AG08395 (cell line): ENCODE results near the gene IQGAP2.

ENCODE experiments used
- DNase-seq: peaks from one replicate; pipeline ENCODE4 v3.0.0; 2012; ENCODE audit warnings: mixed read lengths, low spot score

IQGAP2 gene

DNA sequence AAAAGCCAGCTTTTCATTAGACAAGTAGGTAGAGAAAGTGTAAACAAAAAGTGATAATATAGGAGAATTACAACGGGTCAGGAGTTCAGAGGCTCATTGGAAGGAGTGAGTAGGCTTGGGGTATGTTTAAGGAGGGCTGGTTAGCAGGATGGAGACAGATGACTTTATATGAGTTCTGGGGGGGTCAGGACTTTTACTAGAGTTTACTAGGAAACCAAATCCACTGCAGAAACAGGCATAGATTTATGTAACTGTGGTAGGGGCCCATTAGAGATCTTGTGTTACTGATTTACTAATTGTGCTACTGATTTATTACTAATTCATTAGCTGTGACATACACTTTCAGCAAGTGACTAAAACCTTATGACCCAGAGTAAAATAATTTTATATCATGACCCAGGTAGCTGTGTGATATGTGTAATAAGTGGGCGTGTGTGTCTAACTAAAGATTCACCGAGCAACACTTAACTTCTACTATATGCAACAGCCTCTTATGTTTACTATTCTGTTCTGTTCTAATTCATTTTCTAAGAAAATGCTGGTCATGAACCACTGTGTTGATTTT lies 73.5 kb downstream of the IQGAP2 start:
- DNase-seq: no peak

DNA sequence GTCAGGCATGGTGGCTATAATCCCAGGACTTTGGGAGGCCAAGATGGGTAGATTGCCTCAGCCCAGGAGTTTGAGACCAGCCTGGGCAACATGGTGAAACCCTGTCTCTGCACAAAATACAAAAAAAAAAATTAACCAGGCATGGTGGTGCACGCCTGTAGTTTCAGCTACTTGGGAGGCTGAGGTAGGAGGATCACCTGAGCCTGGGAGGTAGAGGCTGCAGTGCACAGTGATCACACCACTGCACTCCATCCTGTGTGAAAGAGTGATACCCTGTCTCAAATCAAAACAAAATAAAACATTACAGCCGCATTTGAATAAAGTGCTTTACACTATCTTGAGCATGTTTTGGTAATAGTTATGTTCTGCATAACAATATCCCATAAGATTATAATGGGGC lies 74.0 kb downstream of the IQGAP2 start:
- DNase-seq: no peak

DNA sequence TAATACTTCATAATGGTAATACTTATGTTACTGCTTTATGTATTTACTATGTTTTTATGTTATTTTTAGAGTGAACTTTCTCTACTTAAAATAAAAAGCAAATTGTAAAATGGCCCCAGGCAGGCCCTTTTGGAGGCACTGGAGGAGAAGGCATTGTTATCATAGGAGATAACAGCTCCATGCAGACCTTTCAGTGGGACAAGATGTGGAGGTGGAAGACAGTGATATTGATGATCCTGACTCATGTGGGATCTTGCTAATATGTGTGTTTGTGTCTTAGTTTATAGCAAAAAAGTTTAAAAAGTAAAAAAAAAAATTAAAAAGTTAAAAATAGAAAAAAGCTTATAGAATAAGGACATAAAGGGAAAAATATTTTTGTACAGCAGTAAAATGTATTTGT lies 74.5 kb downstream of the IQGAP2 start:
- DNase-seq: no peak

GRCh38 chr5:76479281-76479680 lies 76.2 kb downstream of the IQGAP2 start:
- no peak for DNase-seq

GRCh38 chr5:76479973-76480667 lies 77.0 kb downstream of the IQGAP2 start:
- DNase-seq: no peak

DNA sequence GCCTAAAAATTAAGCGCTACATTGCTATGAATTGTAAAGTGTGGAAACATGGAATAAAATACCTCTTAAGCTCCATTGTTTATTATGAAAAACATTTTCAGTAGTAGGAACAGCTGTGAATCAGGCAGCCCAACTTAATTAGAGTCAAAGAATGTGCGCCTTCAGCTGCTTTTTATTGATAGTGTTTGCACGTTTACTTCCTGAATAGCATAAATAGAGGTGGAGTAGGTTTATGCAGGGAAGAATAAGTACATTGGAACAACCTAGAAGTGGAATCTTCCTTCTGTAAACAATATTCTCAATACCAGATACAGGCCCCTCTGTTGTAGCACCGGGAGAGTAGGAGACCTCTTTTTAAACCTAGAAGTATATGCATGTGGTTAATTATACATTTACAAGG lies 79.9 kb downstream of the IQGAP2 start:
- DNase-seq: no peak

- DNase-seq: no peak
Observed at GRCh38 chr5:76483433-76483832, 80.3 kb downstream of the IQGAP2 start.

GRCh38 chr5:76483881-76484280 lies 80.8 kb downstream of the IQGAP2 start:
- DNase-seq: no peak

DNA sequence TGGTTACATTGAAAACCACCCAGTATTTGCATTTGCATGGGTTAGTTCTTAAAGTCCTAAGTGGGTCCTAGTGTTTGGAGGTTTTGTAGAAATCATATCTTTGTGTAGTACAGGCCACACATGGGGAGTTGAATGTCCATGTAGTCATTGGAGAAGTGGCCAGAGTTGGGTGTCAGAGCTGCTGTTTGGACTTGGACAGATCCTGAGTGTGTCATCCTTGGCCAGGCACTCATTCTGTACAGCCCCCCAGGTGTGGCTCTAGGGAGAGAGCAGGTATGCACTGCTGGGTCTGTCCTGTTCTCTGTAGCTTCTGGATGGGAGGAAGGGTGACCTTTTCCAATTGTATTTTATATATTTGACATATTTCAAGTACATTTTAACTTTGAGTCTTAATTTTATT lies 82.4 kb downstream of the IQGAP2 start:
- no peak for DNase-seq

DNA sequence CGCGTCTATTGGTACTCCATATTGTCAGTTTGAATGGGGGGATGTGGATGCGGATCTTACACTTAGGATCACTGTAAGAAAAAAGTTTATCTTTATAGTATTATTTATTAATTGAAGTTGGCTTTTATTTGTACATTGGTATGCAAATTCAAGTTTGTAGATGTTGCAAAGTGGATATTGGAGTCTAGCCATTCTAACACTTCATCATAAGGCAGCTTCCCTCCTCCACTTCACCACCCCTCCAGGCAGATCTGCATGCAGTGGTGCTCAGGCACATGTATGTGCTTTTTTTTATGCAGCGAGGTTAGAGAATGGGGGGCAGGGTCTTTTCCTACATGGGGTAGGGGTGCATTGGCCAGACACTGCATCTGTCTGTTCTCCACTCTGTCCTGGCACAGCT lies 84.3 kb downstream of the IQGAP2 start:
- no peak for DNase-seq

DNA sequence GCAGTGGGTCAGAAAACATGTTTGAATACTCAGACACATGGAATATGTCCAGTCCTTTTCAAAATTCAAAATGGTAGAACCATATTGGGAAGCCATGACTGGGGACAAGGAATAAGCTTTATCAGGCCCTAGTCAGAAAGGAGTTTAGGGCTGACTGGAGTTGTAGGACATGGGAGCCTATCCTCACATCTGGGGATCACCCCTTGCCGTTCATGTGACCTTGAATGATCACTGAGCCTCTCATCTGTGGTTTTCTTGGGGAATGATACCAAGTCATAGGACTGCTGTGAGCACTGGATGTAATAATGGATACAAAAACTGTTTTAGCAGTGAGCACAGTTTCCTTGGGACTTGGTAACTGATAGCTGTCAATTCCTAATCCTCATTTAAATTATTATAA lies 84.7 kb downstream of the IQGAP2 start:
- DNase-seq: no peak

- DNase-seq: no peak
Observed at GRCh38 chr5:76488969-76489368, 85.9 kb downstream of the IQGAP2 start.

- no peak for DNase-seq
Observed at GRCh38 chr5:76489877-76490688, 87.0 kb downstream of the IQGAP2 start.

DNA sequence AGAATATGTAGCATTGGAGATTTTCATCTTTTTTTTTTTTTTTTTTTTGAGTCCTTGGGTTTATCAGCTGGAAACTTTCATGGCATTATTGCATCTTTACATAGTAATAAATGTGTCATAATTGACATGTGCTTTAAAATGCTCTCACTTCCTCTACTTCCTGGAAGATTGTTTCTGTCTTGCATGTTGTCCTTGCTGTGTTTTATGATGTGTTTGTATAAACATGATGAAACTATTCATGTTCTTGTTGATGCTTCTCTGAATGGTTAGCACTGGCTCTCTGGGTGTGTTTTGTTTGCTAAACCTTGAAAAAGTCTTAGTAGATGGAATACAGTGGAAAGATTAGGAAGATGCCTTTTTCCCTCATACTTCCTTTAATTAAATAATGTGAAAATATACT lies 87.9 kb downstream of the IQGAP2 start:
- no peak for DNase-seq

GRCh38 chr5:76492819-76493189 lies 89.7 kb downstream of the IQGAP2 start:
- DNase-seq: no peak

GRCh38 chr5:76493190-76493837 lies 90.2 kb downstream of the IQGAP2 start:
- DNase-seq: no peak

- no peak for DNase-seq
Observed at GRCh38 chr5:76494201-76494600, 91.1 kb downstream of the IQGAP2 start.

DNA sequence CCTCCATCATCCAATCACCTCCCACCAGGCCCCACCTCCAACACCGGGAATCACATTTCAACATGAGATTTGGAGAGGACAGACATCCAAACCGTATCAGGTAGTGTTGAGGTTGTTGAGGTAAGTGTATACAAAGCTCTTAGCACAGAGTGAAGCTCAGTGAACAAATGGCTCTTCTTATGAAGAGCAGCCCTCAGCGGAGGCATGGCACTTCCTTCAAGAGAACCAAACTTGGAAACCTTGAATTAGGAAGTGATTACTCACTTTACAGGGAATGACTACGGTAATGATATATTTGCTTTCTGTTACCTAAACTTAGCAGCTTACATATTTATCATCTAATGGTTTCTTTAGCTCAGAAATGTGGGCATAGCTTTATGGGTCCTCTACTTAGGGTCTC lies 92.8 kb downstream of the IQGAP2 start:
- DNase-seq: no peak

DNA sequence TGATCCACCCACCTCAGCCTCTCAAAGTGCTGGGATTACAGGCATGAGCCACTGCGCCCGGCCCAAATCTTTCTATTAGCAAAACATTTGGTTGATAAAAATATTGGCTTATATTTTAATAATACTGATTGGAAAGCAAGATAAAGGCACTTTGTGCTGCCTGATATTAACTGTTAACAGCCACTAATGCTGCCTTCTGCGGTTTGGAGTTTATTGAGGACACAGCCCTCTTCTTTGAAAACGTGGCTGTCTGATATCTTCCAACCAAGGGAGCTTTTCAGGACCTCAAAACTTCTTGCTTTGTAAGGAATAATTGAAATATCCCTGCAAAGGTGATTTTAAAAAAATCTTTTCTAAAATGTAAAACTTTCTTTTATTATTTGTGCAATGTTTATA lies 94.0 kb downstream of the IQGAP2 start:
- DNase-seq: no peak

- no peak for DNase-seq
Observed at GRCh38 chr5:76497986-76498717, 95.1 kb downstream of the IQGAP2 start.

DNA sequence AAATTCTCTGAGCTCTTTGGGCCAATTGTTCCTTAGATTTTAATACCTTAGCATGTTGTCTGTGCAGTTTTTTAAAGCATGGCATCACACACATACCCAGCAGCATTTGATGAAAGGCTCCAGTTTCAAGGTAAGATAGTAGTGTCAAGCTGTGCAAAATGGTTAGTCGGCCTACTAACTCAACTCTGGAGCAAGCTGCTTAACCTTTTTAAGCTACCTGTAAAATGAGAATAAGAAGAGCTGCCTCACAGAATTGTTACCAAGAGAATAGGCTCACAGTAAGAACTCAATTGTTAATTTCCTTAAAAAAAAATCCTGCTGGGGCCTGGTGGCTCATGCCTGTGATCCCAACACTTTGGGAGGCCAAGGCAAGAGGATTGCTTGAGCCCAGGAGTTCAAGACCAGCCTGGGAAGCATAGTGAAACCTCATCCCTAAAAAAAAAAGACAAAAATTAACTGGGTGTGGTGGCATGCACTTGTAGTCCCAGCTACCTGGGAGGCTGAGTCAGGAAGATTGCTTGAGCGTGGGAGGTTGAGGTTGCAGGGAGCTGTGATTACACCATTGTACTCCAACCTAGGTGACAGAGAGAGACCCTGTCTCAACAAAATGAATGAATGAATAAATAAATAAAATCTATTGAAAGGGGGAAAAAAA lies 96.5 kb downstream of the IQGAP2 start:
- no peak for DNase-seq
